ENCODE data around the gene CBFA2T2.

DNA sequence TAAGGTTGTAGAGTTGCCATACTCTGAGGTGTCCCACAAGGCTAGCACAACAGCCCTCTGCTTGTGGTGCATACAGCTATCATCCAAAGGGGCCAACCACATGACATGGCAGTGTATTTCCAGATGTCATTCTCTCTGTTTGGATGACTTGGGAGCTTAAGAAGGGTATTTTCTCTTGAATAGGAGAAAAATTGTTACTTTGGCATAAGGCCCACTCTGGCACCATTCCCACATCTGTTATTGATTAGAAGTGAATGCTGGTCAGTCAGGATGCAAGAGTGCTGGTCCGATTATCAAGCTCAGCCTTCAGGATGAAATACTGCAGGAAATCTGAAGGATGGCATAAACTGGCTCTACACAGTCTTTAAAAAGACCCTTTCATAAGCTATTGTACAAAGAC, 88.6 kb downstream of the CBFA2T2 start:
- TF ChIP-seq, protein P1, sequence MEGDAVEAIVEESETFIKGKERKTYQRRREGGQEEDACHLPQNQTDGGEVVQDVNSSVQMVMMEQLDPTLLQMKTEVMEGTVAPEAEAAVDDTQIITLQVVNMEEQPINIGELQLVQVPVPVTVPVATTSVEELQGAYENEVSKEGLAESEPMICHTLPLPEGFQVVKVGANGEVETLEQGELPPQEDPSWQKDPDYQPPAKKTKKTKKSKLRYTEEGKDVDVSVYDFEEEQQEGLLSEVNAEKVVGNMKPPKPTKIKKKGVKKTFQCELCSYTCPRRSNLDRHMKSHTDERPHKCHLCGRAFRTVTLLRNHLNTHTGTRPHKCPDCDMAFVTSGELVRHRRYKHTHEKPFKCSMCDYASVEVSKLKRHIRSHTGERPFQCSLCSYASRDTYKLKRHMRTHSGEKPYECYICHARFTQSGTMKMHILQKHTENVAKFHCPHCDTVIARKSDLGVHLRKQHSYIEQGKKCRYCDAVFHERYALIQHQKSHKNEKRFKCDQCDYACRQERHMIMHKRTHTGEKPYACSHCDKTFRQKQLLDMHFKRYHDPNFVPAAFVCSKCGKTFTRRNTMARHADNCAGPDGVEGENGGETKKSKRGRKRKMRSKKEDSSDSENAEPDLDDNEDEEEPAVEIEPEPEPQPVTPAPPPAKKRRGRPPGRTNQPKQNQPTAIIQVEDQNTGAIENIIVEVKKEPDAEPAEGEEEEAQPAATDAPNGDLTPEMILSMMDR (IDR thresholded peaks at IDR 0.05): no peak
- no peak for TF ChIP-seq POLR2AphosphoS5 (IDR thresholded peaks at IDR 0.05; ENCODE audit: low read depth, low read length)

Data from Panc1 (cell line).